ENCODE measurements around the gene FIS1.
"Not testable (repeated sequence)": the region's sequence is repeated elsewhere in the genome, so short reads cannot be mapped to it uniquely, and the experiment has no call there.

The FIS1 gene

GRCh38 chr7:101244375-101245146, at the start of gene FIS1:
Gene FIS1, minus strand, starts transcription at chr7:101245081. Its CDS starts 77 bp downstream, at chr7:101245004.
- DNase-seq (ENCODE audit: low read depth, low spot score), result no peak

- peak; percentile 100 for DNase-seq (ENCODE audit: low read depth, low spot score)
Measured at GRCh38 chr7:101294039-101294831, 49.4 kb upstream of the FIS1 start.

- not testable (repeated sequence) for DNase-seq (ENCODE audit: low read depth, low spot score)
Measured at GRCh38 chr7:101293069-101294021, 48.5 kb upstream of the FIS1 start.

GRCh38 chr7:101292566-101292965, 47.7 kb upstream of the FIS1 start:
- DNase-seq (ENCODE audit: low read depth, low spot score), result not testable (repeated sequence)

- DNase-seq (ENCODE audit: low read depth, low spot score), result not testable (repeated sequence)
Measured at GRCh38 chr7:101290186-101291037, 45.5 kb upstream of the FIS1 start.

GRCh38 chr7:101289687-101290086, 44.8 kb upstream of the FIS1 start:
- DNase-seq (ENCODE audit: low read depth, low spot score), result not testable (repeated sequence)

DNA sequence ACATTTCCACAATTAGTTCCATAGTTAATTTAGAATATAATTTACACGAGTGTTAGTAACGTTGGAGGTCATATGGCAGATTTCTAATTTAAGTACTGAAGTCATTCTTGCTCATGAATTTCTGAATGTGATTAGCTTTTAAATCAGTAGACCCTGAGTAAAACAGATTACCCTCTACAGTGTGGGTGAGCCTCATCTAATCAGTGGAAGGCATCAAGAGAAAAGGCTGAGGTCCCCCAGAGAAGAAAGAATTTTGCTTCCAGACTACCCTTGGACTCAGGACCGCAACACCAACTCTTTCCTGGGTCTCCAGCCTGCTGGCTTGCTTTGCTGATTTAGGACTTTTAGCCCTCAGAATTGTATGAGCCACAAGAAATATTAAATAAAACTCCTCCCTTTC, 43.6 kb upstream of the FIS1 start:
- no peak for DNase-seq (ENCODE audit: low read depth, low spot score)

GRCh38 chr7:101287032-101287431, 42.2 kb upstream of the FIS1 start:
- DNase-seq (ENCODE audit: low read depth, low spot score), result no peak

- DNase-seq (ENCODE audit: low read depth, low spot score), result not testable (repeated sequence)
Measured at GRCh38 chr7:101285880-101286279, 41.0 kb upstream of the FIS1 start.

- no peak for DNase-seq (ENCODE audit: low read depth, low spot score)
Measured at GRCh38 chr7:101285171-101285570, 40.3 kb upstream of the FIS1 start.

DNA sequence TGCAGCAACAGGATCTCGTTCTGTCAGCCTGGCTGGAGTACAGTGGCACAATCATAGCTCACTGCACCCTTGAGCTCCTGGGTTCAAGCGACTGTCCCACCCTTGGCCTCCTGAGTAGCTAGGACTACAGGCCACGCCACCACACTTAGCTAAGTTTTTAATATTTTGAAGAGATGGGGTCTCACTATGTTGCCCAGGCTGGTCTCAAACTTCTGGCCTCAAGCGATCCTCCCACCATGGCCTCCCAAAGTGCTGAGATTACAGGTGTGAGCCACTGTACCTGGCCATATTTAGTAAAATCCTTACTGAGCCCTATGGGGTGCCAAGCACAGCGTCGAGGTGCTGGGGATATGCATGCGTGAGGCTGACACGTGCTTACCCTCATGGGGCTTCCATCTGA, 36.0 kb upstream of the FIS1 start:
- DNase-seq (ENCODE audit: low read depth, low spot score), result not testable (repeated sequence)

DNA sequence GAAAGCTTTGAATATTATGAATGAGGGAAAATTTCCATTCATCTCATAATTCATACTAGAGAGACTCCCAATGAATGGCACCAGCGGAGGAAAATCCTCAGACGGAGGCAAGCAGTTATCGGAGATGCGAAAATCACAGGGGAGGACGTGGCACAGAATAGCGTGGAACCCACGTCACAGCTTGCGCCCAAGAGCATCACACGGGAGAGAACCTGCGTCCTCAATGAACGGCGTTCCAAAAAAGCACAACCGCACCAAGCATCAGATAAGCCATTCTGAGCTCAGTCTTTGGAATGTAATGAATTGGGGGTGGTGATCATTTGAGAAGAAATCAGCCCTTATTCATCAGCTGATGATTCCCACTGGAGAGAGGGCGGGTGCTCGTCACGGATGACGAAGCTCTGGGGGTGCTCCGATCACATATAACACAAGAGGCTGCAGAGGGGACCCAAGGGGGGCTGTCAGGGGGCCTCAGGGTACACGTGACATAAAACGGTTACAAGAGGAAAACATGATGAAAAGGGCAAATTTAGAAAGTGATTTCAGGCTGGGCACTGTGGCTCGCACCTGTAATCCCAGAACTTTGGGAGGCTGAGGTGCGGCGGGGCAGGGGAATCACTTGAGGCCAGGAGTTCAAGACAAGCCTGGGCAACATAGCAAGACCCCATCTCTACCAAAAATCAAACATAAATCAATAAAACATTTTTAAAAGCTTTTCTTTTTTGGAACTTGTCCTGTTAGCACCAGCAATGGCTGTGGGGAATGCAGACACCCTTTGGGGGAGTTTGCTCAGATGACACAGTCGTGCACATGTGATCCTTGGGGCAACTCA, 33.8 kb upstream of the FIS1 start:
- no peak for DNase-seq (ENCODE audit: low read depth, low spot score)

GRCh38 chr7:101277155-101277554, 32.3 kb upstream of the FIS1 start:
- no peak for DNase-seq (ENCODE audit: low read depth, low spot score)

DNA sequence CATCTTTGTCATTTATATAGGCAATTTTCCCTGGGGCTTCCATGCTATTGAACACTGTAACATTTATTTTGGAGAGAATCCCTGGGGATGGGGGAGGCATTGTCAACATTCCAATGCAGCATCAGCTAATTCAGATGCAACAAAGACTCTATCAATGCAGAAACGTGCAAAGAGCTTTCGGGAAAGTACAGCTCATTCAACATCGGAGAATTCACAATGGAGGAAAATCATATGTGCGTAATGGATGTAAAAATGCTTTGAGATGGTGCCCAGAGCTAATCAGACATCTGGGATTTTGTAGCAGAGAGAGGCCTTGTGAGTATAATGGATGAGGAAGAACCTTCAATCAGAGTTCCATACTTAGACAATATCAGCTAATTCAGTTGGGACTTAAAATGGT, 28.3 kb upstream of the FIS1 start:
- DNase-seq (ENCODE audit: low read depth, low spot score), result no peak

DNA sequence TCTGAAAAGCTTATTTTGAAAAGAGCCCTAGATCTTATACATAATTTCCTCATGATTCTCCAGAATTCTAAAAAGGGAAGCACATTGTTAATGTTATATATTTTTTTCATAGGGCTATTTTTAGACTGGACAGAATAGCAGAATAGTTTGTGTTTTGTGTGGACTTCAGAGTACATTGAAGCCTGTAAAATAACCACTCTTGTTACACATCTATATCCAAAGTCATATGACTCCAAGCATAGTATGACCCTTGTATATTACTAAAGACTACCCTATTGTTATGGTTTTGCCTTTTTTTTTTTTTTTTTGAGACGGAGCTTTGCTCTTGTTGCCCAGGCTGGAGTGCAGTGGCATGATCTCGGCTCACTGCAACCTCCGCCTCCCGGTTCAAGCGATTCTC, 26.1 kb upstream of the FIS1 start:
- no peak for DNase-seq (ENCODE audit: low read depth, low spot score)

DNA sequence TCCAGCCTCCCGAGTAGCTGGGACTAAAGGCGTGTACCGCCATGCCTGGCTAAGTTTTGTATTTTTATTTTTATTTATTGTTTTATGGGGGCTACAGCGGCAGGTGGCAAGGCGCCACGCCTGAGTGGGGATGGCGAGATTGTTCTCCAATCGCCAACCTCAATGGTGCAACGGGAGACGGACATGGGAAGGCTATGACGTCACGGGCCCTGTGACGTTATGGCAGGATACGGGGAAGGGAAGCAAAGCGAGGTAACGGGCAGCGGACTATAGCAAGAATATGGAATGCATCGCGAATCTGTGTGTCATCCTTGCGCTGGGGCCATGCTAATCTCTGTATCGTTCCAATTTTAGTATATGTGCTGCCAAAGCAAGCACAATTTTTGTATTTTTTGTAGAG, 24.8 kb upstream of the FIS1 start:
- no peak for DNase-seq (ENCODE audit: low read depth, low spot score)

DNA sequence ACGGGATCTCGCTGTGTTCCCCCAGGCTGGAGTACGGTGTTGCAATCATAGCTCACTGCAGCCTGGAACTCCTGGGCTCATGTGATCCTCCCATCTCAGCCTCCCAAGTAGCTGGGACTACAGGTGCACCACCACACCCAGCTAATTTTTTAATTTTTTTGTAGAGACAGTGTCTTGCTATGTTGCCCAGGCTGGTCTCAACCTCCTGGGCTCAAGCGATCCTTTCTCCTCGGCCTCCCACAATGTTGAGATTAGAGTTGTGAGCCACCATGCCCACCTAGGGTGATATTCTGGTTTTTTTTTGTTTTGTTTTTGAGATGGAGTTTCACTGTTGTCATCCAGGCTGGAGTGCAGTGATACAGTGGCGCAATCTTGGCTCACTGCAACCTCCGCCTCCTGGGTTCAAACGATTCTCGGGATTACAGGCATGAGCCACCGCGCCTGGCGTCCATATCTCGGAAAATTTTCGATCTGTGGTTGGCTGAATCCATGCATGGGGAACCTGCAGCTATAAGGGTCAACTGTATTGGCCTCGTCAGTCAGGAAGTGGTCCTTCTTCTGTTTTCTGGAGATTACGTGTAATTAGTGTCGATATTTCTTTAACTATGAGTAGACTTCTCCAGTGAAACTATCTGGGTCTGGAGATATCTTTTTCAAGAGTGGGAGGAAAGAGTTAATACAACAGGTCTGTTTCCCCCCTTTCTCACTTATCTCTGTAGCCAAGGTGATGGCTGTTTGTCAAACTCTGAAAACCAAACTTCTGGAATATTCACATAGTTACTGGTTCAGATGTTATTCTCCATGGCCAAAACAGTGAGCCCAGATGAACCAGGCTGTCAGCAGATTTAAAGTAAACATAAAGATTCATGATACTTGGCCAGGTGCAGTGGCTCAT, 21.0 kb upstream of the FIS1 start:
- no peak for DNase-seq (ENCODE audit: low read depth, low spot score)

- DNase-seq (ENCODE audit: low read depth, low spot score), result not testable (repeated sequence)
Measured at GRCh38 chr7:101264102-101264706, 19.3 kb upstream of the FIS1 start.
